GM13977 (cell line): ENCODE data around the gene EXOC2.

Source experiments
- DNase-seq: peaks from one replicate; pipeline ENCODE4 v3.0.0; 2012; ENCODE audit warnings: low spot score
- in situ Hi-C: fragments of 300-500 bp; cut with MboI; formaldehyde crosslinking; loops from one replicate; pipeline ENCODE4 v1.12.0; 2022; ENCODE audit warnings: low sequenced_read_pairs, low pct_unique_long_range_greater_than_20kb, mixed read lengths, inconsistent platforms; ENCODE audit not compliant: unreplicated experiment
- TF ChIP-seq, protein P1 (sequence below): IDR thresholded peaks from 2 replicates; pipeline ENCODE4 v1.5.1; 2012; ENCODE audit warnings: mild to moderate bottlenecking, control low read depth; ENCODE audit not compliant: insufficient read depth; ENCODE audit errors: extremely low read depth, missing control alignments

EXOC2 gene

DNA sequence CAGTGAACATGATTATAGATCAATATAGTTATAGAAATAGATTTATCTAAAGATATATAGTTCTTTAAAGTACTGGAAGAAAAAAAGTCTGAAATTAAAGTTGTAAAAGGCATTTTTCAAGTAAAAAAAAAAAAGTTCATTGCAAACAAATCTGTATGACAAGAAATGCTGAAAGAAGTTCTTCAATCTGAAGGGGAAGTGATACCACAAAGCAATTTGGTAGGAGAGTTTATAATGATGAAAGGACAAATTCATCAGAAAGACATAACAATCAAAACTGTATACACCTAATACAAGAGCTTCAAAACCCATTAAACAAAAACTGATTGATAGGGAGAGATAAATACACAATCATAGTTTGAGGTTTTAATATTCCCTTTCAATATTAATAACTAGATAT is 50.1 kb downstream of the EXOC2 start:
- in situ Hi-C loops: no loop called here
- DNase-seq: no peak
- TF ChIP-seq, protein P1, sequence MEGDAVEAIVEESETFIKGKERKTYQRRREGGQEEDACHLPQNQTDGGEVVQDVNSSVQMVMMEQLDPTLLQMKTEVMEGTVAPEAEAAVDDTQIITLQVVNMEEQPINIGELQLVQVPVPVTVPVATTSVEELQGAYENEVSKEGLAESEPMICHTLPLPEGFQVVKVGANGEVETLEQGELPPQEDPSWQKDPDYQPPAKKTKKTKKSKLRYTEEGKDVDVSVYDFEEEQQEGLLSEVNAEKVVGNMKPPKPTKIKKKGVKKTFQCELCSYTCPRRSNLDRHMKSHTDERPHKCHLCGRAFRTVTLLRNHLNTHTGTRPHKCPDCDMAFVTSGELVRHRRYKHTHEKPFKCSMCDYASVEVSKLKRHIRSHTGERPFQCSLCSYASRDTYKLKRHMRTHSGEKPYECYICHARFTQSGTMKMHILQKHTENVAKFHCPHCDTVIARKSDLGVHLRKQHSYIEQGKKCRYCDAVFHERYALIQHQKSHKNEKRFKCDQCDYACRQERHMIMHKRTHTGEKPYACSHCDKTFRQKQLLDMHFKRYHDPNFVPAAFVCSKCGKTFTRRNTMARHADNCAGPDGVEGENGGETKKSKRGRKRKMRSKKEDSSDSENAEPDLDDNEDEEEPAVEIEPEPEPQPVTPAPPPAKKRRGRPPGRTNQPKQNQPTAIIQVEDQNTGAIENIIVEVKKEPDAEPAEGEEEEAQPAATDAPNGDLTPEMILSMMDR: no peak

DNA sequence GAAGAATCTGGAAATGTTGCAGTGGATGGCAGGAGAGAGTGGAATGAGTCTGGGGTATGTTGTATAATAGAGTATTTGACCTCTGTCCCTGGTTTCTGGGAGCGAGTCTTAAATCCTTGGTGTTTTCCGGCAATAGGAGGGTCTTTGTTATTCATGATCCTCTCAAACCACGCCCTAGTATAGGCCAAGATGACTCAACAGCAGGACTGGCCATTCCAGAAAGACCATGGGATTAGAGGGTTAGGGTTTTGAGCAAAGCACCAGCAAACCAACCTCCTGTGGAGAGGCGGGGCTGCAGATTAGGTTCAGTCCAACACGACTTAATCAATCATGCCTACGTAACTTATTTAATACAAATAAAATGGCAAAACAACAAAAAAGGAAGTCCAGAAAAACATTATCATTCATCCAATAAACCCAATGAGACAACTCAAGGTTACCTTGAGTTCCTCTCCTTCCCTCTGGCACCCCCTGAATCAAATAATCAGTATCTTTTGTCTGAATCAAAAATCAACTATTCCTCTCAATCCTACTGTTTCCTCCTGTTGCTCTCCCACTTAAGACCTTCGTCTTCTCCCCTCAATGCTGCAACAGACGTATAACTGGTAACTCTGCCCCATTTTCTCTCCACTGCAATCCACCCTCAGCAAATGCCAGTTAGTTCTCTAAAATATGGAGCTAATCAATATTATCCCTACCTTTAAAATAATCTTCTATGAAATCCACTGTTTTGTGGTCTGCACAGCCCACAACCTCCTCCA is 51.5 kb downstream of the EXOC2 start:
- in situ Hi-C loops: no loop called here
- TF ChIP-seq, protein P1: no peak
- DNase-seq: no peak

DNA sequence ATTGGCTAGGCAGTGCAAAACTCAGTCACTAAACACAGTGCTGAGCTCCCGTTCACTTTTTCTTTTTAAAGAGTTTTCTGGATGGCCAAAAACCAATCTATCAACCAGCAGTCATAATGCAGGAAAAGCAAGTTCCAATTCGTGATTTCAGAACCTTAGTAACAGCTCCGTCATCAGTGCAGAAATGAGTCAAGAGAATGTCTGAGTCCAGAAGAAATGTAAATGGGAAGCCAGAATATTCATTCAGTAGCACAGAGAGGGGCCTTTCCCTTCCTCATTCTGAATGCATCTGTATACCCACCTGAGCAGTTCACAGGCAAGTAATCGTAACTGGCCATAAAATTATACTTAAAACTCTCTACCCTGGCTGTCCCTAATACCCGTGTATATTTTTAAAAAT is 56.5 kb downstream of the EXOC2 start:
- peak; percentile 58 for DNase-seq
- TF ChIP-seq, protein P1: no peak
- in situ Hi-C loops: no loop called here

DNA sequence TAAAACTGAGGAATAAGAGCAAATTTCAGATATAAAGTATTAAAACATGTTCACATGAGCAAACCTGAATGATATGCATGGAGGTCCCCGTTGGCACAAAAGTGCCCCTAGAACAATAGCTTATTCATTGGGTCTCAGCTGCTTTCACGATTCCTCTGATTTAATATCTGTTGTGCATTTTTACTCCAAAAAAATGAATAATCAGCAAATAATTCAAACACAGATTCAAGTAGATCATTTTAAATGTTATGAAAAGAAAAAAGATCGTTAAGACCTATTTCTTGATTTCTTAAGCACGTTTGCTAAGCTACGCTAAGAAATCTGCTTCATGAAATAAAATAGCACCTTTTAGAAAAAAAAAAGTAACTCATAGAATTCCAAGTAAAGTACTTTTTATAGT is 57.7 kb downstream of the EXOC2 start:
- TF ChIP-seq, protein P1: no peak
- in situ Hi-C loops: no loop called here
- no peak for DNase-seq

DNA sequence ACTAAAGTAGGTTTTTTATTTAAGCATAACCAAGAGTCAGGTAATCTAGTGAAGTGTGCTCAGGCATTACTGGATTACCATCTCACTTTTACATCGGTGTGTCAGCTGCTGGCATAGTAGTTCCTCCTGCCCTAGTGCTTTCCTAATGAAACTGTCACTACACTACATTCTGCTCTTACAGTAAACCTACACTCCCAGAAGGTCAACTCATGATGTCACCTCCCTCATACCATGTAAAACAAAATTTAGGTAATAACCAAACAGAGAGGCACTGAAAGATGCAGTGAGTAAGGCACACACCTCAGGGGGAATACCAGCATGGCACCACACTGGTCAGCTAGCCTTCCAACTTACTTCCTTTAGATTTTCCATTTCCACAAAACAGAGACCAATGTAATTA is 59.3 kb downstream of the EXOC2 start:
- no peak for DNase-seq
- TF ChIP-seq, protein P1: no peak
- in situ Hi-C loops: no loop called here

DNA sequence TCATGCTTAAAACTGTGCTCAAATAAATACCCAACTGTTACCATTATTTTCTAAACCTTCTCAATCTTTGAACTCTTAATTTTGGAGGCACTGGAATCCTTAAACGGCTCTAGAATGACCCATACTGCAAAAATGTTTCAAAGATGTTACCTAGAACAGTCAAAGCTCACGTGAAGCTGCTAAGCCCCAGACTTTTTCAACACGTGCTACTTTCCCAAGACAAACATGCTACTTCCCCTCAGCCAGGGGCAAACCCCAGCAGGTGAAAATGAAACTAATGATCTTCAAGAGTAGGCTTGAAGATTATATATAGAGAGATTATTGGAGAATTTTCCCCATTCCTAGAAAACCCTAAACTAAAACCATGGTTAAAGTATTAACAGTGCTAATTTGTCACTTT is 64.2 kb downstream of the EXOC2 start:
- TF ChIP-seq, protein P1: no peak
- in situ Hi-C loops: no loop called here

More for the DNA sequence above, 64.2 kb downstream of the EXOC2 start:
- DNase-seq: peak; percentile 39
